K562 treated with DMSO at 1 percent for 12 hours (cell line): ENCODE measurements around the gene KLB. TPM values are rescaled to one million over a fixed set of nuclear protein-coding genes. Genes with fewer than 3 reads are reported as not detected.

Experiments
- total RNA-seq: library from RNA; unstranded; fragments of 300-600 nt; gene quantifications from 2 replicates; pipeline ENCODE4 v1.2.3, GENCODE V29; 2022; ENCODE audit not compliant: insufficient read depth

Gene KLB
- total RNA-seq, result not detected in 2 replicates

DNA sequence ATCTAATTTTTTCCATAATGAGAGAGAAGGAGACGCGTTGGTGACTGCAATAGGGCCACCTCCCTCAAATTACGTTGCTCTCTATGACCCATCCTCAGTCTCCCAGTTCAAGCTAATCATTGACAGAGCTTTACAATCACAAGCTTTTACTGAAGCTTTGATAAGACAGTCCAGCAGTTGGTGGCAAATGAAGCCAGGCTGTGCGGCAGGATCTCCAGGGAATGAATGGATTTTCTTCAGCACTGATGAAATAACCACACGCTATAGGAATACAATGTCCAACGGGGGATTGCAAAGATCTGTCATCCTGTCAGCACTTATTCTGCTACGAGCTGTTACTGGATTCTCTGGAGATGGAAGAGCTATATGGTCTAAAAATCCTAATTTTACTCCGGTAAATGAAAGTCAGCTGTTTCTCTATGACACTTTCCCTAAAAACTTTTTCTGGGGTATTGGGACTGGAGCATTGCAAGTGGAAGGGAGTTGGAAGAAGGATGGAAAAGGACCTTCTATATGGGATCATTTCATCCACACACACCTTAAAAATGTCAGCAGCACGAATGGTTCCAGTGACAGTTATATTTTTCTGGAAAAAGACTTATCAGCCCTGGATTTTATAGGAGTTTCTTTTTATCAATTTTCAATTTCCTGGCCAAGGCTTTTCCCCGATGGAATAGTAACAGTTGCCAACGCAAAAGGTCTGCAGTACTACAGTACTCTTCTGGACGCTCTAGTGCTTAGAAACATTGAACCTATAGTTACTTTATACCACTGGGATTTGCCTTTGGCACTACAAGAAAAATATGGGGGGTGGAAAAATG is at the start of gene KLB:
Gene KLB, plus strand, starts transcription at position 168 of the 821 bp plus-strand sequence. Its CDS starts 20 bp downstream, at position 188.

GRCh38 chr4:39365830-39366771 is 40.6 kb upstream of the KLB start, which contains the start of gene RFC1:
TSS of gene RFC1 (minus strand) at chr4:39366362. CDS start at chr4:39366241, 121 bp downstream.

GRCh38 chr4:39458505-39459300 is 52.0 kb downstream of the KLB start, which contains the start of the genes LIAS and RPL9:
TSS of gene LIAS (plus strand) at chr4:39459056. CDS start at chr4:39459118, 62 bp downstream.
TSS of gene RPL9 (minus strand) at chr4:39458922. CDS start at chr4:39458439, 483 bp downstream.

Other genes starting within 250 kb of the KLB start
- gene WDR19, start 224.4 kb upstream of the KLB start, total RNA-seq, result 5.6 and 19.4 TPM in 2 replicates
- 23.0 and 47.7 TPM in 2 replicates for gene RFC1, start 40.6 kb upstream of the KLB start, total RNA-seq
- 3,033 and 3,623 TPM in 2 replicates for gene RPL9, start 52.0 kb downstream of the KLB start, total RNA-seq
- 13.4 and 17.3 TPM in 2 replicates for gene LIAS, start 52.1 kb downstream of the KLB start, total RNA-seq
- gene UGDH, start 120.5 kb downstream of the KLB start, total RNA-seq, result 10.3 and 17.4 TPM in 2 replicates
- 7.6 and 22.5 TPM in 2 replicates for gene SMIM14, start 231.9 kb downstream of the KLB start, total RNA-seq